K562 (cell line): ENCODE results near the gene SZT2. TPM values are rescaled to one million over a fixed set of nuclear protein-coding genes. Genes with fewer than 3 reads are reported as not detected.
A peak's percentile ranks its signal among the peaks of the same experiment; 100 is the strongest.

Source experiments
- ARID2 ChIP-seq: fragments of 450-650 bp; IDR thresholded peaks from 2 replicates; pipeline ENCODE4 v1.6.1; 2017; ENCODE audit warnings: antibody characterized with exemption, mild to moderate bottlenecking
- ATF3 ChIP-seq, 2 experiments: fragments of 450-650 bp in 1 of 2; sonication (generic) in 1 of 2; formaldehyde crosslinking in 1 of 2; IDR thresholded peaks in 1 of 2; conservative IDR thresholded peaks in 1 of 2; 2 replicates each; pipeline versions ENCODE4 v1.6.1 to v1.8.1; 2016 to 2023; ENCODE audit warnings: mild to moderate bottlenecking in 2 of 2, moderate library complexity in 2 of 2, inconsistent platforms in 1 of 2, missing genetic modification reagents in 1 of 2
- DPF2 ChIP-seq: fragments of 450-650 bp; IDR thresholded peaks from 2 replicates; pipeline ENCODE4 v1.6.1; 2016
- HDAC1 ChIP-seq, 2 experiments: fragments of 450-650 bp; IDR thresholded peaks; 2 replicates each; pipeline ENCODE4 v1.6.1; 2016 to 2017; ENCODE audit warnings: inconsistent platforms in 1 of 2, mild to moderate bottlenecking in 1 of 2, moderate library complexity in 1 of 2
- HOXB6 ChIP-seq: fragments of 250-450 bp; sonication (Bioruptor Pico); IDR thresholded peaks from 2 replicates; pipeline ENCODE4 v1.5.1; 2022; ENCODE audit warnings: mild to moderate bottlenecking, borderline replicate concordance
- JUND ChIP-seq, 2 experiments: IDR thresholded peaks; 2 replicates in 1 of 2; 3 replicates in 1 of 2; pipeline ENCODE4 v1.6.1; 2011; ENCODE audit warnings: borderline replicate concordance in 2 of 2, low read depth in 2 of 2, low read length in 2 of 2, improper control_type of control experiment in 1 of 2, missing biosample characterization in 1 of 2, missing genetic modification characterization in 1 of 2, missing genetic modification reagents in 1 of 2
- MYNN ChIP-seq, 2 experiments: sonication (generic); formaldehyde crosslinking in 1 of 2; IDR thresholded peaks; 2 replicates each; pipeline versions ENCODE4 v1.5.0 to v1.6.1; 2016 to 2020; ENCODE audit warnings: antibody characterized with exemption in 1 of 2, missing genetic modification reagents in 1 of 2
- NRF1 ChIP-seq, 2 experiments: fragments of 450-650 bp; IDR thresholded peaks in 1 of 2; conservative IDR thresholded peaks in 1 of 2; 2 replicates each; pipeline ENCODE4 v1.6.1; 2014; ENCODE audit warnings: mild to moderate bottlenecking in 2 of 2
- RAD21 ChIP-seq, 2 experiments: fragments of 250-450 bp in 1 of 2; fragments of 450-650 bp in 1 of 2; sonication (Bioruptor Pico) in 1 of 2; formaldehyde crosslinking in 1 of 2; IDR thresholded peaks in 1 of 2; conservative IDR thresholded peaks in 1 of 2; 2 replicates each; pipeline versions ENCODE4 v1.4.0 to v1.8.0; 2020 to 2022; ENCODE audit warnings: mild to moderate bottlenecking in 2 of 2, moderate library complexity in 1 of 2
- REST ChIP-seq, 2 experiments: fragments of 450-650 bp; formaldehyde crosslinking in 1 of 2; IDR thresholded peaks; 2 replicates each; pipeline versions ENCODE4 v1.4.0 to v1.6.1; 2014 to 2020; ENCODE audit warnings: mild to moderate bottlenecking in 2 of 2, borderline replicate concordance in 1 of 2, low read depth in 1 of 2
- YY1 ChIP-seq, 3 experiments: IDR thresholded peaks; 2 replicates each; pipeline ENCODE4 v1.6.1; 2011; ENCODE audit warnings: low read length in 2 of 3, mild to moderate bottlenecking in 2 of 3, moderate library complexity in 2 of 3, borderline replicate concordance in 1 of 3, control low read depth in 1 of 3, low read depth in 1 of 3; ENCODE audit not compliant: insufficient read depth in 3 of 3, insufficient replicate concordance in 2 of 3, control insufficient read depth in 1 of 3, insufficient read length in 1 of 3; ENCODE audit errors: extremely low read depth in 1 of 3
- polyA plus RNA-seq, 8 experiments: library from polyadenylated mRNA; depleted of rRNA in 4 of 8; stranded (reverse) in 5 of 8; unstranded in 3 of 8; fragments of >200 nt; fragmentation: Nextera tagmentation in 2 of 8; fragmentation: Illumina TruSeq in 1 of 8; extraction: Ambion mirVana in 2 of 8; extraction: Trizol in 1 of 8; gene quantifications; 2 replicates each; pipeline versions ENCODE4 v1.2.1 to v1.2.3, GENCODE V29; 2011 to 2014; ENCODE audit warnings: inconsistent platforms in 1 of 8, missing spikeins in 1 of 8
- total RNA-seq, 7 experiments: library from RNA; depleted of rRNA in 6 of 7; stranded (reverse); fragments of >200 nt in 6 of 7; fragmentation: Illumina TruSeq in 2 of 7; extraction: Trizol in 2 of 7; gene quantifications; 2 replicates each; pipeline versions ENCODE4 v1.2.1 to v1.2.3, GENCODE V29; 2011 to 2021; ENCODE audit warnings: low replicate concordance in 1 of 7

Gene SZT2
- total and polyA plus RNA-seq, 9 of the 15 experiments (the other 6 are each of a cell fraction or from before 2014, with no cell fraction given): 0.88 to 31.0 (median 12.8) TPM

GRCh38 chr1:43414634-43415223, 25.0 kb downstream of the SZT2 start (continued):
- TF ChIP-seq REST (IDR thresholded peaks at IDR 0.05; ENCODE audit: borderline replicate concordance) (peak; percentile 92), REST (CRISPR knock-in tag; IDR thresholded peaks at IDR 0.05; ENCODE audit: low read depth) (no peak), YY1 (IDR thresholded peaks at IDR 0.05; ENCODE audit: borderline replicate concordance in 1 of 3, control insufficient read depth in 1 of 3, extremely low read depth in 1 of 3, insufficient read depth in 3 of 3, insufficient read length in 1 of 3, insufficient replicate concordance in 2 of 3, low read depth in 1 of 3, low read length in 2 of 3) (no peak), HDAC1 (IDR thresholded peaks at IDR 0.05) (0 out of 4 replicates have a peak, but pooled peaks of 1 of the 2 experiments have one; percentile 35), RAD21 (CRISPR knock-in tag; conservative IDR thresholded peaks at IDR 0.05 in 1 of 2, IDR thresholded peaks at IDR 0.05 in 1 of 2) (peak; percentile 90 to 95), DPF2 (peak; percentile 67), JUND (IDR thresholded peaks at IDR 0.05; ENCODE audit: borderline replicate concordance, low read depth, low read length) (peak; percentile 78), JUND (tag; IDR thresholded peaks at IDR 0.05; ENCODE audit: borderline replicate concordance, low read depth, low read length) (peak; percentile 56; the same call in 1 of the 3 replicates), ATF3 (IDR thresholded peaks at IDR 0.05) (peak; percentile 60; the same call in 1 of the 2 replicates), ATF3 (CRISPR knock-in tag; conservative IDR thresholded peaks at IDR 0.05) (0 out of 2 replicates have a peak, but pooled peaks have one; percentile 54), HOXB6 (CRISPR knock-in tag) (no peak), NRF1 (conservative IDR thresholded peaks at IDR 0.05 in 1 of 2, IDR thresholded peaks at IDR 0.05 in 1 of 2) (no peak), MYNN (IDR thresholded peaks at IDR 0.05) (0 out of 2 replicates have a peak, but pooled peaks have one; percentile 12), MYNN (CRISPR knock-in tag; IDR thresholded peaks at IDR 0.05) (no peak), ARID2 (peak; percentile 94)
